HCT116 (cell line): ENCODE data around the gene B4GALNT4.

ENCODE experiments used
- CTCF ChIP-seq, 3 experiments: fragments of 200-600 bp in 1 of 3; sonication (generic) in 1 of 3; IDR thresholded peaks in 2 of 3; conservative IDR thresholded peaks in 1 of 3; 2 replicates each; pipeline ENCODE4 v1.5.1; 2012 to 2017; ENCODE audit warnings: low read depth in 2 of 3, low read length in 2 of 3, antibody characterized with exemption in 1 of 3, borderline replicate concordance in 1 of 3, control low read depth in 1 of 3, mild to moderate bottlenecking in 1 of 3, mixed read lengths in 1 of 3, mixed run types in 1 of 3, moderate library complexity in 1 of 3; ENCODE audit not compliant: insufficient read depth in 1 of 3
- EZH2 ChIP-seq: fragments of 200-600 bp; sonication (generic); IDR thresholded peaks from 2 replicates; pipeline ENCODE4 v1.6.1; 2017; ENCODE audit warnings: antibody characterized with exemption, mixed run types
- POLR2A ChIP-seq: IDR thresholded peaks from 2 replicates; pipeline ENCODE4 v1.7.0; 2011; ENCODE audit warnings: borderline replicate concordance; ENCODE audit not compliant: insufficient read depth, insufficient read length; ENCODE audit errors: extremely low read depth
- POLR2AphosphoS5 ChIP-seq: IDR thresholded peaks from 2 replicates; pipeline ENCODE4 v1.6.1; 2011; ENCODE audit warnings: mild to moderate bottlenecking, low read depth, low read length, moderate library complexity
- SIN3A ChIP-seq: IDR thresholded peaks from 2 replicates; pipeline ENCODE4 v1.6.1; 2012; ENCODE audit warnings: low read depth
- YY1 ChIP-seq: IDR thresholded peaks from 2 replicates; pipeline ENCODE4 v1.6.1; 2011; ENCODE audit warnings: low read length, low read depth, moderate library complexity, mild to moderate bottlenecking; ENCODE audit not compliant: insufficient replicate concordance; ENCODE audit errors: extremely low read depth
- ZFX ChIP-seq: fragments of 450-650 bp; IDR thresholded peaks from 2 replicates; pipeline ENCODE4 v1.6.1; 2017

GRCh38 chr11:420054-420910 lies 51.0 kb downstream of the B4GALNT4 start:
- TF ChIP-seq EZH2 (no peak), POLR2A (no peak), ZFX (no peak), POLR2AphosphoS5 (no peak), SIN3A (no peak), CTCF (IDR thresholded peaks at IDR 0.05 in 2 of 3, conservative IDR thresholded peaks at IDR 0.05 in 1 of 3; ENCODE audit: borderline replicate concordance in 1 of 3, insufficient read depth in 1 of 3, low read depth in 2 of 3, low read length in 2 of 3) (no peak), YY1 (no peak)
